ENCODE measurements around the gene ITGA1.
A peak's percentile ranks its signal among the peaks of the same experiment; 100 is the strongest.

The ITGA1 gene

GRCh38 chr5:52773342-52773741 is 14.4 kb upstream of the ITGA1 start:
- DNase-seq = no peak

- no peak for DNase-seq
These were observed 13.7 kb upstream of the ITGA1 start for GRCh38 chr5:52774005-52774410.

GRCh38 chr5:52776116-52776515 is 11.6 kb upstream of the ITGA1 start:
- DNase-seq = no peak

DNA sequence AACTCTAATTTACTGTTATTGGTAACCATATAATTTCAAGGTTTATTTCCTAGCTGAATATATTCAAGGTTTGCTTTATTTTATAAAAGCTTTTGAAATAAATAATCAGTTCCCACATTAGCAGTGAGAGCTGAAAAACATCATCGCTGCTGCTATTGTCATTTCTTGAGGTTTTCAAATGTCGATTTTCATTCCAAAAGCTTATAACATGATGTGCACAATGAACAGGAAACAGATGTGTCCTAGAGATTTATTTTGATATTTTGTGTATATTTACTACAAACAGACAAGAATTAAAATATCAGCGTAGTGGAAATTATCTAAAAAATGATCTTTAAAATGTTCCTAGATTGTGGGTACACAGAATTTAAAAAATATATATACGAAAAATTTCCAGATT is 10.5 kb upstream of the ITGA1 start:
- DNase-seq = no peak

GRCh38 chr5:52778781-52779180 is 8.9 kb upstream of the ITGA1 start:
- no peak for DNase-seq

DNA sequence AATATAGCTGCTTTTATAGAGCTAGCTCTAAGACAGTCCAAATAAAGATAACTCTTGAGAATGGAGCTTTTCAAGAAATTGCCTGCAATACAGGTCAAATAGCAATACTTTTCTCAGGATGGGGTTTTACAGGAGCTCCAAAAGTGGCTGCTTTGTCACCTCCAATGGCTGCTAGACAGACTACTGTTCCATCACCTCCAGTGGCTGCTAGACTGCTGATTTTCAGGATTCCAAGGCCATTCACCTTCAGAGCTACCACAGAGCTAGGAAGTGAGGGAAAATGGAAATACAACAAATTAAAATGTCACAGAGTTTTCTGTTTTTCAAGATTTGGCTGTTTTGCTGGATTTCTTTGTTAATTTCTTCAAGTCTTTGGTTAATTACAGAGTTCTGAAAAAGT is 8.5 kb upstream of the ITGA1 start:
- no peak for DNase-seq

DNA sequence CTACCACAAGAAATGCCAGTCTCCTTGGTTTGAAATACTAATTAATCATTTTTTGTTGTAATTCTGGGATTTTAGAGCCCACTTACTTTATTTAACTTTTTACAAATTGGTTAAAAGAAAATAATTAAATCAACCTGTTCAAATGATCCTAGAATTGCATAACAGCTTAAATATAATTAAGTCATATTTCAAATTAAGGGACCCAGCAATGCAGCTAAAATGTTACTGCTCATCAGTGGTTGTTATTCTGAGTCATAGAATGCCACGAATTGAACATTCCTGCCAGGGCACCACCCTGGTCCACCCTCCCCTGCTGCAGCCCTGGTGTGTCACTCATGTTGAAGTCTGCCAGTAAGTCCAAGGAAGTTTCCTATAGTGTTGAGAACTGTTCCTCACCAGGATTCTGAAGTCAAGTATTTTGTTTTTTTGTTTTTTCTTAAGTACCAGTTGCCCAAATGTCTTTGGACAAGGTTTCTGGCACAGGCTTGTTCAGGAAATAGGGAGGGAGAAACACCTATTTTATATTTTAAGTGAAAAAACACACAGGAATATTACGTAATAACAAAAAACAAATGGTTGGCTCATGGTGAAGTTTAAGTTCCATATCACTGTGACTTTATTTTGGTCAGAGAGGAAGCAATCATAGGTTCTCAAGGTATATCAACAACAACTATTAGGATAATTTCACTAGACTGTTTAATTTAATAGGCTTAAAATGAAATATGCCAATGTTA is 4.3 kb upstream of the ITGA1 start:
- no peak for DNase-seq

GRCh38 chr5:52784737-52785136 is 3.0 kb upstream of the ITGA1 start:
- DNase-seq = no peak

GRCh38 chr5:52786391-52786790 is 1.3 kb upstream of the ITGA1 start:
- DNase-seq = no peak

- peak; percentile 46 for DNase-seq
These were observed 642 bp upstream of the ITGA1 start for GRCh38 chr5:52786949-52787599.

DNA sequence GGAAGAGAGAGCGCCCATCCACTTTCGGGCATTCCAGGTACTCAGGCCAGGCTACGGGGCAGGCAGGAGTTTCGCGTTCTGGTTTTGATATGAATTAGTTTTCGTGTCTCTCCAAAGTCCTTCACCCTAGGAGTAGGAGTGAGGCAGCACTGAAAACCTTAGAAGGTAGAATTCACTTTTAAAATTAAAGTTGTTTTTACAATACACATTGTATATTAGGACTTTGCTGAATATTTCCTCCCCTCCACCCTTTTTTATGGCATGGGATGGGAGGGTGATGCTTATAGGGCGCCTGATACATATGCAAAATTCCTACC is 747 bp downstream of the ITGA1 start:
- no peak for DNase-seq

DNA sequence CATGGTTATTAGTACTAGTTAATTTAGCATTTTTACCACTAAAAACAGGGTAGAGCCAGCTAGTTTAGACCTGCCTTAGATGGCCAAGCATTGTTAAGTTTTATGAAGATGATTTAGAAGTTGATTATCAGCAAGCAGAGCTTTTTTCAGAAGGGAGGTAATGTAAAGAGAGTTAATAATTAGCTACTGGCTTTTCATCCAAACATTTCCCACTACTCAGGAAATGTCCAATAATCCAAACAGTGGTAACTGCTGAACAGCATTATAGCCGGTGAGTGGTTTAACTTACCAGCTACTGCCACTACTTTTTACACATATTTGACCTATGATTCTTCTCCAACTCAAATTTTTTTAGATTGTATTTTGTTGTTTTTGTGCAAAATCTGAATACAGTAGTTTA is 1.7 kb downstream of the ITGA1 start:
- no peak for DNase-seq

- no peak for DNase-seq
These were observed 2.1 kb downstream of the ITGA1 start for GRCh38 chr5:52789851-52790250.

GRCh38 chr5:52791366-52791765 is 3.6 kb downstream of the ITGA1 start:
- DNase-seq = no peak

DNA sequence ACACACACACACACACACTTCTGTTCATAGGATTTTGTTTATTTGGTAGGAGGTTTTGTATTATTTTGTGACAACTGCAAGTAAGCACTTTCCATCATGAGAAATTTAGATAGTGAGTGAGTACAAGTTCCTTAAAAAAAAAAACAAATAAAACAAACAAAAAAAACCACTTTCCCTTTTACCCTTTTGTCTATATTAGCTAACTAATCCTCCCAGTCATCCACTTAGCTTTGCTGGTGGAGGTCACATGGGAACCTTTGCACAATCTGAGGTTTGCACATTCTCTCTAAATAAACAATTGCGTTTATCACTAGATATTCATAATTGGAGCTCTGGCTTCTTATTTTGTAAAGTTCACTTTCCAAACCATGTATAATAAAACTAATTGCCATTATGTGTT is 6.8 kb downstream of the ITGA1 start:
- no peak for DNase-seq

GRCh38 chr5:52796031-52796430 is 8.3 kb downstream of the ITGA1 start:
- no peak for DNase-seq

DNA sequence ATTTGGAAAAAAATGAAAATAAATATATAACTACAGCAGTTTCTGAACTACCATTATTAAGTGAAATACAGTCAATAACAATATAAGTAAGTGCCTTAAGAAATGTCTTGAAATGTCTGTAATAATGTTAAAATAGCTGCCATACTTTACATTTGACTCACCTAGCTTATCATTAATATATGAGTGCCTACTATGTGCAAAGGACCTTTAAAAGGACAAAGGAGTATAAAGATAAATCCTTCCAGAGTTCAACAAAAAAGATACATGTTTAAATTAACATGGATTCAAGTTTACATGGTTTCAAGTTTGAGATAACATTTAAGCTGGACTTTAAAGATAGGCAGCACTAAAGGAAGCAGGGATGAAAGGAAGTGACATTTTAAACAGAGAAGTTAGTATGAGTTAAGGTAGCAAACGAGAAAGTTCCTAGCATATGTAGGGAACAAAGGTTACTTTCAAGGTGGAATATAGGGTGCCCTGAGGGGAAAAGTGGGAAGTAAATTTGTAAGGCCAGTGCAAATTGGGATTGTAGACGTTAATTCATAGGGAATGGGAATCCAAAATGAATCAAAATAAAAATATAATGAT is 8.9 kb downstream of the ITGA1 start:
- no peak for DNase-seq

GRCh38 chr5:52798938-52799337 is 11.2 kb downstream of the ITGA1 start:
- no peak for DNase-seq

DNA sequence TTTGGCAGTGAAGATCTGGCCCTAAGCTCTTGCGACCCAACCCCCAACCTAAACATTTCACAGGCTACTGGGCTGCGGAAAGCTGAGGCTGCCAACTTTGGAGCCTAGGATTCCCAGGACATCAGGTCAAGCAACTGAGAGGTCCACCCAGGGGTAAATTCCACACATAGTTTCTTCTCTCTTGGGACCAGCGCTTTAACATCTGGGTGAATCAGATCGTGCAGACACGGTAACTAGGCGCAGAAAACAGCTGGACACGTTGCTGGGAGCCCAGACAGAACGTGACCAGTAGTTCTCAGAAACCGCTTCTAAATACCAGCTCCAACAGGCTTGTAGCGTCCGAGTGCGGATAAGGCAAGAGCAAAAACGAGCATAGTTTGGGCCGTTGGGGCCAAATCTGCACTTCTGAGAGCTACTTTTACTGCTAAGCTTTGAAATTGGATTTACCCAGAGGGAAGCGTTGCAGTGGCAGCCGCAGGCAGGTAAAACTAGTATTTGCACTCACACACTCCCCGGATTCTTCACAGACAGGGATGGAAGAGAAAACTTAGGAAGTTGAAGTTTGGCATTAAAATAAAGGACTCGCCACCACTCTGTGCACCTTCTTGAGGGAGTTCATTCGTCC is 11.8 kb downstream of the ITGA1 start:
- DNase-seq = peak; percentile 43

- peak; percentile 96 for DNase-seq
These were observed 12.3 kb downstream of the ITGA1 start for GRCh38 chr5:52799983-52800393.

DNA sequence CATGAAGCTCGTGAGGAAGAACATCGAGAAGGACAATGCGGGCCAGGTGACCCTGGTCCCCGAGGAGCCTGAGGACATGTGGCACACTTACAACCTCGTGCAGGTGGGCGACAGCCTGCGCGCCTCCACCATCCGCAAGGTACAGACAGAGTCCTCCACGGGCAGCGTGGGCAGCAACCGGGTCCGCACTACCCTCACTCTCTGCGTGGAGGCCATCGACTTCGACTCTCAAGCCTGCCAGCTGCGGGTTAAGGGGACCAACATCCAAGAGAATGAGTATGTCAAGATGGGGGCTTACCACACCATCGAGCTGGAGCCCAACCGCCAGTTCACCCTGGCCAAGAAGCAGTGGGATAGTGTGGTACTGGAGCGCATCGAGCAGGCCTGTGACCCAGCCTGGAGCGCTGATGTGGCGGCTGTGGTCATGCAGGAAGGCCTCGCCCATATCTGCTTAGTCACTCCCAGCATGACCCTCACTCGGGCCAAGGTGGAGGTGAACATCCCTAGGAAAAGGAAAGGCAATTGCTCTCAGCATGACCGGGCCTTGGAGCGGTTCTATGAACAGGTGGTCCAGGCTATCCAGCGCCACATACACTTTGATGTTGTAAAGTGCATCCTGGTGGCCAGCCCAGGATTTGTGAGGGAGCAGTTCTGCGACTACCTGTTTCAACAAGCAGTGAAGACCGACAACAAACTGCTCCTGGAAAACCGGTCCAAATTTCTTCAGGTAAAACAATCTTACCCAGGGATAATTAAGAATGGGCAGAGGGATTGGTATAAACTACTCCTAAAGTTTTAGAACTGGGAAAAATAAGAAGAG is 12.9 kb downstream of the ITGA1 start:
- peak; percentile 44 for DNase-seq

- no peak for DNase-seq
These were observed 13.6 kb downstream of the ITGA1 start for GRCh38 chr5:52801329-52801728.

DNA sequence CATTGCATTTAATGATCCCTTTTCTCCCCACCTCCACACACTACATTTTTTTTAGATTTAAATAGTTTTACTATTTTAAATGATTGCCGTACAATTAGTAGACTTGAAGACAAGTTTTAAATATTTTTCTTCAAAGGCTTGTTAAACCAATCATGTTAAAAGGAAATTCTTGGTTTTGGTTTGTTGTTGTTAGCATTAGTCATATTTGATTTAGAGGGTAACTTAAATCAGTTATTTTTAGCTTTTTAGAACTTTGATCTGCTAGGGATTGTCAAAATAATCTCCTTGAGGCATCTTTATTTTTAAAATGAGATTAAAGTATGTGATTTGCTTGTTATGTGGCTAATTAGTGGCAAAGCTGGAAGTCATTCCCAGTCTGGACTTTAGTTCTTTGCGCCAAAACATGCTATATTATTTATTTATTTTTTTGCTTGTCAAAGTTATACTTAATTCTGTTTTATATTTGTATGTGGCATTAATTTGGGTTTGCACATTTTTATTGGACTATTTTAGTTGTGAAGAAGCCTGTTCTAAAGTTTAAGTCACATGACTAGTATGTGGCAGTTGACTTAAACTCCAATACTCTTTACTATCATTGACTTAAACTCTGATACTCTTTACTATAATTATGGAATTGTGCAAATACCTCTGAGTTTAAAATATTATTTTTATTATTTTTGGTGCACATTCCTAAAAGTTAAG is 14.7 kb downstream of the ITGA1 start:
- DNase-seq = no peak

Data from NCI-H345 (cell line).